HCT116 (cell line): ENCODE measurements around the gene DNPH1. TPM values are rescaled to one million over a fixed set of nuclear protein-coding genes. Genes with fewer than 3 reads are reported as not detected.

Experiments
- ATAC-seq: fragments of 200-7000 bp; cut with Tn5 transposase; 2 replicates; pipeline ENCODE4 v1.9.1; 2020; ENCODE audit warnings: mild to moderate bottlenecking, moderate library complexity
- BruUV-seq: library from RNA; stranded (reverse); fragments of 400-500 nt; replicated peaks from 2 replicates; lab custom pipeline; 2021; lab: Mats Ljungman, UMichigan
- CTCF ChIA-PET: fragments of 300-600 bp; sonication (Branson Sonifier 250); formaldehyde crosslinking; loops from one replicate; lab custom pipeline; 2021; ENCODE audit warnings: antibody characterized with exemption; lab: Charles Lee
- POLR2A ChIA-PET: fragments of 300-600, 350-600 bp; sonication (Branson Sonifier 250); formaldehyde crosslinking; loops from one replicate; lab custom pipeline; 2021; ENCODE audit warnings: antibody characterized with exemption; lab: Charles Lee
- RAD21 ChIA-PET, 2 experiments: fragments of 300-600 bp; sonication (Branson Sonifier 250); formaldehyde crosslinking; loops; one replicate each; lab custom pipeline; 2023; ENCODE audit warnings: low total read pairs in 2 of 2; ENCODE audit not compliant: uncharacterized antibody in 2 of 2, unreplicated experiment in 2 of 2, low non-redundant PET in 1 of 2; lab: Charles Lee
- DNase-seq: peaks from one replicate; pipeline ENCODE4 v3.0.0-alpha.2; 2010; ENCODE audit warnings: low read depth, low spot score
- H2AFZ ChIP-seq: fragments of 200-600 bp; shearing (Covaris generic), sonication (generic); 2 replicates; pipeline ENCODE4 v1.6.1; 2017; ENCODE audit warnings: low read depth, mixed run types, mixed read lengths, antibody characterized with exemption, low read length; ENCODE audit not compliant: poor library complexity, severe bottlenecking
- H3K27ac ChIP-seq: 2 replicates; pipeline ENCODE4 v1.5.1; 2012; ENCODE audit warnings: low read depth, low read length
- H3K27me3 ChIP-seq: fragments of 200-600 bp; sonication (generic); 2 replicates; pipeline ENCODE4 v1.6.1; 2016; ENCODE audit warnings: mixed run types, low read length, mixed read lengths; ENCODE audit not compliant: insufficient read depth
- H3K36me3 ChIP-seq, 2 experiments: fragments of 200-500 bp in 1 of 2; fragments of 200-600 bp in 1 of 2; sonication (Bioruptor generic) in 1 of 2; sonication (generic) in 1 of 2; 2 replicates each; pipeline versions ENCODE4 v1.5.1 to v1.6.1; 2014 to 2016; ENCODE audit warnings: low read length in 2 of 2, inconsistent platforms in 1 of 2, mixed read lengths in 1 of 2, mixed run types in 1 of 2; ENCODE audit not compliant: insufficient read depth in 2 of 2, control insufficient read depth in 1 of 2
- H3K4me1 ChIP-seq, 2 experiments: fragments of 200-600 bp in 1 of 2; sonication (generic) in 1 of 2; 2 replicates each; pipeline versions ENCODE4 v1.5.1 to v1.6.1; 2012 to 2017; ENCODE audit warnings: low read length in 2 of 2, inconsistent platforms in 1 of 2, mild to moderate bottlenecking in 1 of 2, mixed read lengths in 1 of 2, mixed run types in 1 of 2, moderate library complexity in 1 of 2; ENCODE audit not compliant: insufficient read depth in 2 of 2, control insufficient read depth in 1 of 2
- H3K4me2 ChIP-seq: fragments of 200-600 bp; sonication (generic); 2 replicates; pipeline ENCODE4 v1.6.1; 2017; ENCODE audit warnings: mixed run types, low read length, mixed read lengths
- H3K4me3 ChIP-seq, 2 experiments: fragments of 200-600 bp in 1 of 2; sonication (generic) in 1 of 2; replicated peaks in 1 of 2; 2 replicates each; pipeline ENCODE4 v1.5.1; 2011 to 2016; ENCODE audit warnings: low read length in 2 of 2, control low read depth in 1 of 2, low read depth in 1 of 2, mild to moderate bottlenecking in 1 of 2, mixed read lengths in 1 of 2, mixed run types in 1 of 2
- H3K79me2 ChIP-seq: fragments of 200-600 bp; sonication (generic); 2 replicates; pipeline ENCODE4 v1.6.1; 2017; ENCODE audit warnings: mild to moderate bottlenecking, mixed run types, low read length, moderate library complexity, mixed read lengths; ENCODE audit not compliant: insufficient read depth
- H3K9ac ChIP-seq: fragments of 200-600 bp; sonication (generic); 2 replicates; pipeline ENCODE4 v1.6.1; 2016; ENCODE audit warnings: low read length, mixed read lengths
- H3K9me2 ChIP-seq: fragments of 200-600 bp; sonication (generic), shearing (Covaris generic); 2 replicates; pipeline ENCODE4 v1.6.1; 2017; ENCODE audit warnings: mixed run types, mild to moderate bottlenecking, moderate library complexity; ENCODE audit not compliant: insufficient read depth
- H3K9me3 ChIP-seq, 2 experiments: fragments of 200-500 bp in 1 of 2; fragments of 200-600 bp in 1 of 2; sonication (Bioruptor generic) in 1 of 2; sonication (generic) in 1 of 2; 2 replicates each; pipeline ENCODE4 v1.6.1; 2014 to 2017; ENCODE audit warnings: low read length in 2 of 2, mixed read lengths in 2 of 2, inconsistent platforms in 1 of 2, low read depth in 1 of 2, mild to moderate bottlenecking in 1 of 2, mixed run types in 1 of 2, moderate library complexity in 1 of 2; ENCODE audit not compliant: control insufficient read depth in 1 of 2, insufficient read depth in 1 of 2
- H4K20me1 ChIP-seq: fragments of 200-600 bp; sonication (generic), shearing (Covaris generic); 2 replicates; pipeline ENCODE4 v1.6.1; 2017; ENCODE audit warnings: mixed run types, mild to moderate bottlenecking, moderate library complexity; ENCODE audit not compliant: insufficient read depth
- ATF3 ChIP-seq: IDR thresholded peaks from 2 replicates; pipeline ENCODE4 v1.6.1; 2012
- EGR1 ChIP-seq: IDR thresholded peaks from 2 replicates; pipeline ENCODE4 v1.6.1; 2012; ENCODE audit warnings: low read depth
- ELF1 ChIP-seq: IDR thresholded peaks from 2 replicates; pipeline ENCODE4 v1.6.1; 2012; ENCODE audit warnings: low read depth, borderline replicate concordance
- JUND ChIP-seq: IDR thresholded peaks from 2 replicates; pipeline ENCODE4 v1.6.1; 2012
- MAX ChIP-seq: IDR thresholded peaks from 2 replicates; pipeline ENCODE4 v1.6.1; 2012
- RAD21 ChIP-seq: IDR thresholded peaks from 2 replicates; pipeline ENCODE4 v1.6.1; 2012; ENCODE audit warnings: low read depth, mild to moderate bottlenecking
- REST ChIP-seq: IDR thresholded peaks from 2 replicates; pipeline ENCODE4 v1.6.1; 2012; ENCODE audit warnings: low read depth
- SRF ChIP-seq: IDR thresholded peaks from 2 replicates; pipeline ENCODE4 v1.6.1; 2012; ENCODE audit warnings: low read depth
- intact Hi-C: fragments of 100-400 bp; cut with micrococcal nuclease; formaldehyde crosslinking; loops from 2 replicates; pipeline ENCODE4 v1.10.0; 2022
- total RNA-seq: library from RNA; stranded (reverse); gene quantifications from one replicate; pipeline ENCODE4 v1.2.1, GENCODE V29; 2021; ENCODE audit not compliant: unreplicated experiment

The DNPH1 gene
- total RNA-seq, 1 experiment from 2014 or later, result 117 TPM

GRCh38 chr6:43254846-43255245, 25.6 kb upstream of the DNPH1 start:
- DNase-seq (no peak), ATAC-seq (no peak)
- H3K36me3 ChIP-seq, result no peaks in the 10 kb centered on the region; a peak in 1 of 4 replicates
- RAD21 ChIA-PET, result no interaction called here
- POLR2A ChIA-PET, result no interaction called here
- no peak overlapping the region for H2AFZ ChIP-seq
- H3K4me3 ChIP-seq, result no peak overlapping the region
- TF ChIP-seq RAD21 (no peak), JUND (no peak), EGR1 (no peak), MAX (no peak), SRF (no peak), ELF1 (no peak), ATF3 (no peak), REST (no peak)
- no peaks in the 10 kb centered on the region for H4K20me1 ChIP-seq
- CTCF ChIA-PET, result interaction anchor here (1.1 kb wide), 1 partner anchor 9 kb away, joined by 3 read pairs; no protein-coding TSS in a partner anchor
- no peaks in the 10 kb centered on the region for H3K9me2 ChIP-seq
- H3K4me1 ChIP-seq, result no peaks in the 10 kb centered on the region
- no peak overlapping the region for H3K4me2 ChIP-seq
- intact Hi-C loops, result no loop called here
- no peak overlapping the region for H3K9ac ChIP-seq
- no TSS peak for BruUV-seq
- H3K27me3 ChIP-seq, result peaks cover 4% of the 10 kb centered on the region; the same call in 1 of the 2 replicates
- H3K27ac ChIP-seq, result no peak overlapping the region
- H3K79me2 ChIP-seq, result no peaks in the 10 kb centered on the region
- H3K9me3 ChIP-seq, result no peaks in the 10 kb centered on the region
